Psoas muscle (tissue), 8 donors: ENCODE data around the gene RPS6KA4. TPM values are rescaled to one million over a fixed set of nuclear protein-coding genes. Genes with fewer than 3 reads are reported as not detected.

ENCODE experiments used
- ATAC-seq, 4 donors: fragments of 200-7000 bp; cut with Tn5 transposase; one replicate each; pipeline ENCODE4 v1.9.1; 2020; ENCODE audit warnings: moderate library complexity in 3 of 4, mild to moderate bottlenecking in 2 of 4
- DNase-seq, 2 donors: peaks; one replicate each; pipeline ENCODE4 v3.0.0-alpha.2; 2020
- H3K27ac ChIP-seq: fragments of 200-600 bp; one replicate; pipeline ENCODE4 v1.8.0; 2022
- H3K27me3 ChIP-seq, 3 donors: fragments of 200-600 bp in 1 of 3; one replicate each; pipeline versions ENCODE4 v1.6.1 to v1.8.0; 2013 to 2022; ENCODE audit warnings: low read length in 2 of 3, mild to moderate bottlenecking in 2 of 3, moderate library complexity in 1 of 3; ENCODE audit not compliant: insufficient read depth in 3 of 3
- H3K36me3 ChIP-seq, 2 donors: fragments of 200-600 bp in 1 of 2; one replicate each; pipeline versions ENCODE4 v1.6.1 to v1.8.0; 2013 to 2022; ENCODE audit warnings: low read depth in 1 of 2, mild to moderate bottlenecking in 1 of 2, moderate library complexity in 1 of 2; ENCODE audit not compliant: insufficient read depth in 1 of 2
- H3K4me1 ChIP-seq: fragments of 200-600 bp; one replicate; pipeline ENCODE4 v1.8.0; 2022
- H3K4me3 ChIP-seq: fragments of 200-600 bp; one replicate; pipeline ENCODE4 v1.8.0; 2022; ENCODE audit warnings: mild to moderate bottlenecking
- H3K9me3 ChIP-seq: fragments of 200-600 bp; one replicate; pipeline ENCODE4 v1.8.0; 2022
- WGBS, 3 donors: extraction: QIAGEN DNeasy Blood & Tissue Kit; methylation state at CpG; one replicate each; pipeline versions ENCODE4 v1.1.6 to v1.1.7; 2013; 5-methylcytosine and 5-hydroxymethylcytosine counted together
- intact Hi-C, 2 donors: fragments of 100-400 bp; cut with DNase I; formaldehyde crosslinking; loops; one replicate each; pipeline versions ENCODE4 v1.11.0 to v1.14.2; 2022
- polyA plus RNA-seq, 3 donors: library from polyadenylated mRNA; stranded (reverse); fragments of 200-250 nt; gene quantifications; one replicate each; pipeline ENCODE4 v1.2.3, GENCODE V29; 2013
- total RNA-seq, 4 donors: library from RNA; stranded (reverse); fragmentation: NEBNext Ultra II Directional in 2 of 4; extraction: Animal tissue kit (Norgen Biotek cat#: 25700) in 2 of 4; gene quantifications; one replicate each; pipeline versions ENCODE4 v1.2.1 to v1.2.4, GENCODE V29; 2021 to 2023
- TF ChIP-seq, protein P1 (sequence below): fragments of 200-600 bp; IDR thresholded peaks from one replicate; pipeline ENCODE4 v1.8.0; 2022; ENCODE audit warnings: antibody characterized with exemption
- donor health status: healthy with polysubstance abuse.
- donor health status: DM: no; HTN: no; CAD: no; lungs with moderate emphysema.
- donor health status: Bipolar disorder and iron deficiency.
- donor health status: healthy.
- donor health status: DM: yes; HTN: yes; CAD: no.
- donor health status: DM: no; HTN: no; CAD: no.
- donor health status: DM: no; HTN: no; CAD: no.
- donor health status: DM: yes; HTN: yes; CAD: no.

RPS6KA4 gene
- total and polyA plus RNA-seq, 7 donors: 9.5 to 15.9 (median 13.1) TPM

GRCh38 chr11:64362339-64362738, 3.4 kb downstream of the RPS6KA4 start:
- Histone ChIP-seq H3K9me3 (no peaks in the 10 kb centered on the region), H3K27ac (no peak overlapping the region), H3K36me3 (peaks cover 4 to 68% of the 10 kb centered on the region in 2 donors), H3K27me3 (no peaks in the 10 kb centered on the region), H3K4me3 (no peak overlapping the region), H3K4me1 (peaks cover 6% of the 10 kb centered on the region)
- DNase-seq: no peak
- TF ChIP-seq, protein P1, sequence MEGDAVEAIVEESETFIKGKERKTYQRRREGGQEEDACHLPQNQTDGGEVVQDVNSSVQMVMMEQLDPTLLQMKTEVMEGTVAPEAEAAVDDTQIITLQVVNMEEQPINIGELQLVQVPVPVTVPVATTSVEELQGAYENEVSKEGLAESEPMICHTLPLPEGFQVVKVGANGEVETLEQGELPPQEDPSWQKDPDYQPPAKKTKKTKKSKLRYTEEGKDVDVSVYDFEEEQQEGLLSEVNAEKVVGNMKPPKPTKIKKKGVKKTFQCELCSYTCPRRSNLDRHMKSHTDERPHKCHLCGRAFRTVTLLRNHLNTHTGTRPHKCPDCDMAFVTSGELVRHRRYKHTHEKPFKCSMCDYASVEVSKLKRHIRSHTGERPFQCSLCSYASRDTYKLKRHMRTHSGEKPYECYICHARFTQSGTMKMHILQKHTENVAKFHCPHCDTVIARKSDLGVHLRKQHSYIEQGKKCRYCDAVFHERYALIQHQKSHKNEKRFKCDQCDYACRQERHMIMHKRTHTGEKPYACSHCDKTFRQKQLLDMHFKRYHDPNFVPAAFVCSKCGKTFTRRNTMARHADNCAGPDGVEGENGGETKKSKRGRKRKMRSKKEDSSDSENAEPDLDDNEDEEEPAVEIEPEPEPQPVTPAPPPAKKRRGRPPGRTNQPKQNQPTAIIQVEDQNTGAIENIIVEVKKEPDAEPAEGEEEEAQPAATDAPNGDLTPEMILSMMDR: no peak
- WGBS, 3 donors: 94 to 95% (median 95%) methylated on average over 10 of the region's 10 CpGs
- ATAC-seq: no peak
- intact Hi-C loops: no loop called here

- Histone ChIP-seq H3K36me3 (peaks cover 4 to 88% of the 10 kb centered on the region in 2 donors), H3K27ac (no peak overlapping the region), H3K9me3 (no peaks in the 10 kb centered on the region), H3K4me3 (no peak overlapping the region), H3K27me3 (no peaks in the 10 kb centered on the region), H3K4me1 (no peaks in the 10 kb centered on the region)
- ATAC-seq (no peak), DNase-seq (no peak)
- WGBS, 3 donors: 94 to 98% (median 95%) methylated on average over 6 of the region's 6 CpGs
- TF ChIP-seq, protein P1: no peak
- intact Hi-C loops: no loop called here
Observed at GRCh38 chr11:64364435-64364834, 5.5 kb downstream of the RPS6KA4 start.

- intact Hi-C loops: no loop called here
- TF ChIP-seq, protein P1: no peak
- H3K9me3 ChIP-seq: no peaks in the 10 kb centered on the region
- WGBS, 3 donors: 55 to 74% (median 70%) methylated on average over 4 of the region's 4 CpGs
- H3K4me1 ChIP-seq: no peaks in the 10 kb centered on the region
- H3K36me3 ChIP-seq: peaks cover 4 to 92% of the 10 kb centered on the region in 2 donors
- no peak for ATAC-seq
- H3K4me3 ChIP-seq: no peak overlapping the region
- no peak for DNase-seq
- H3K27me3 ChIP-seq: no peaks in the 10 kb centered on the region
- no peak overlapping the region for H3K27ac ChIP-seq
Observed at GRCh38 chr11:64364911-64365310, 5.9 kb downstream of the RPS6KA4 start.

- no peak for ATAC-seq
- intact Hi-C loops: no loop called here
- Histone ChIP-seq H3K27ac (no peak overlapping the region), H3K27me3 (no peaks in the 10 kb centered on the region), H3K36me3 (peaks cover 4 to 95% of the 10 kb centered on the region in 2 donors), H3K9me3 (no peaks in the 10 kb centered on the region), H3K4me3 (no peak overlapping the region), H3K4me1 (no peaks in the 10 kb centered on the region)
- TF ChIP-seq, protein P1: no peak
- no peak for DNase-seq
- WGBS, 3 donors: 84 to 93% (median 89%) methylated on average over 1 of the region's 1 CpG
Observed at GRCh38 chr11:64366751-64367150, 7.8 kb downstream of the RPS6KA4 start.
